ENCODE measurements around the gene LIN52. TPM values are rescaled to one million over a fixed set of nuclear protein-coding genes. Genes with fewer than 3 reads are reported as not detected.

Gene LIN52
- total and polyA plus RNA-seq, 10 donors, result 4.0 to 11.3 (median 8.5) TPM

- 73 to 81% (median 79%) methylated on average over 12 of the region's 12 CpGs for WGBS, 5 donors
- peaks cover 0 to 10% (median 8%) of the 10 kb centered on the region in 6 donors for H3K4me1 ChIP-seq
- no peak overlapping the region for H3K27ac ChIP-seq
- H3K4me3 ChIP-seq, result no peak overlapping the region
- intact Hi-C loops (cut with DNase I; ENCODE audit: low total_unique reads), result loop anchor here (2.0 kb wide), 1 partner anchor 137 kb away; no protein-coding TSS in a partner anchor
- H3K27me3 ChIP-seq (replicated peaks in 1 of 7), result peaks cover 0 to 86% (median 13%) of the 10 kb centered on the region in 7 donors
- TF ChIP-seq POLR2AphosphoS5 (IDR thresholded peaks at IDR 0.05), result no peak
- no peak for TF ChIP-seq CTCF (IDR thresholded peaks at IDR 0.05 in 8 of 11, conservative IDR thresholded peaks at IDR 0.05 in 3 of 11)
- TF ChIP-seq POLR2A (IDR thresholded peaks at IDR 0.05), result no peak
- no peaks in the 10 kb centered on the region for H3K36me3 ChIP-seq
- no peaks in the 10 kb centered on the region for H3K9me3 ChIP-seq
- no peak for DNase-seq
Observed at GRCh38 chr14:74249433-74250375, 164.9 kb downstream of the LIN52 start.

Small RNA genes lying within 50 kb of the gene (small RNA-seq; reads per million reads assigned to genes)
- gene AC006349.1, result 0 reads per million in 4 donors
- 0 to 0.08 (median 0) reads per million in 4 donors for gene RN7SL530P

Other genes starting within 250 kb of the LIN52 start
- 1 to 10 TPM; 3.4 to 8.6 (median 6.3) TPM for gene PTGR2, start 233.1 kb upstream of the LIN52 start, total RNA-seq
- 1 to 10 TPM; 2.2 to 3.6 (median 3.3) TPM for gene PTGR2, start 233.1 kb upstream of the LIN52 start, polyA plus RNA-seq
- gene ZNF410, start 198.1 kb upstream of the LIN52 start, total RNA-seq, result 10 to 100 TPM; 41.2 to 52.7 (median 48.5) TPM
- 10 to 100 TPM; 28.0 to 36.8 (median 28.8) TPM for gene ZNF410, start 198.1 kb upstream of the LIN52 start, polyA plus RNA-seq
- 1 to 10 TPM; 2.8 to 4.6 (median 3.4) TPM for gene FAM161B, start 134.9 kb upstream of the LIN52 start, total RNA-seq
- 1 to 10 TPM; 1.8 TPM for gene FAM161B, start 134.9 kb upstream of the LIN52 start, polyA plus RNA-seq
- 10 to 100 TPM; 19.8 to 35.4 (median 26.7) TPM for gene COQ6, start 134.7 kb upstream of the LIN52 start, total RNA-seq
- gene COQ6, start 134.7 kb upstream of the LIN52 start, polyA plus RNA-seq, result 10 to 100 TPM; 15.1 to 19.6 (median 18.3) TPM
- gene ENTPD5, start 65.7 kb upstream of the LIN52 start, total RNA-seq, result 10 to 100 TPM in 2 of 7 donors, 1 to 10 TPM in 5; 6.8 to 13.9 (median 9.4) TPM
- 1 to 10 TPM; 2.9 to 3.4 (median 3.2) TPM for gene ENTPD5, start 65.7 kb upstream of the LIN52 start, polyA plus RNA-seq
- gene BBOF1, start 65.6 kb upstream of the LIN52 start, total RNA-seq, result 1 to 10 TPM; 1.1 to 8.1 (median 4.2) TPM
- 1 to 10 TPM; 1.0 to 1.6 (median 1.3) TPM for gene BBOF1, start 65.6 kb upstream of the LIN52 start, polyA plus RNA-seq
- 10 to 100 TPM; 10.7 to 20.2 (median 12.2) TPM for gene ALDH6A1, start 503 bp upstream of the LIN52 start, total RNA-seq
- 1 to 10 TPM; 2.3 to 4.3 (median 3.2) TPM for gene ALDH6A1, start 503 bp upstream of the LIN52 start, polyA plus RNA-seq
- gene VSX2, start 154.5 kb downstream of the LIN52 start, total RNA-seq, result not detected
- not detected for gene VSX2, start 154.5 kb downstream of the LIN52 start, polyA plus RNA-seq
- 10 to 100 TPM; 66.9 to 99.4 (median 76.3) TPM for gene ABCD4, start 218.0 kb downstream of the LIN52 start, total RNA-seq
- gene ABCD4, start 218.0 kb downstream of the LIN52 start, polyA plus RNA-seq, result 10 to 100 TPM; 37.2 to 62.5 (median 61.8) TPM

Data from spleen (tissue), 11 donors.